B cell (primary cell): Measurements from ENCODE around the gene ITPR1.

ENCODE experiments used
- EZH2 ChIP-seq: IDR thresholded peaks from 2 replicates; pipeline ENCODE4 v1.6.1; 2012; ENCODE audit warnings: borderline replicate concordance, low read depth, mild to moderate bottlenecking, moderate library complexity, low read length; ENCODE audit not compliant: insufficient read depth, poor library complexity, severe bottlenecking
- TF ChIP-seq, protein P1 (sequence below): fragments of 200-600 bp; IDR thresholded peaks from one replicate; pipeline ENCODE4 v1.8.0; 2022; ENCODE audit warnings: antibody characterized with exemption, mild to moderate bottlenecking

- TF ChIP-seq, protein P1, sequence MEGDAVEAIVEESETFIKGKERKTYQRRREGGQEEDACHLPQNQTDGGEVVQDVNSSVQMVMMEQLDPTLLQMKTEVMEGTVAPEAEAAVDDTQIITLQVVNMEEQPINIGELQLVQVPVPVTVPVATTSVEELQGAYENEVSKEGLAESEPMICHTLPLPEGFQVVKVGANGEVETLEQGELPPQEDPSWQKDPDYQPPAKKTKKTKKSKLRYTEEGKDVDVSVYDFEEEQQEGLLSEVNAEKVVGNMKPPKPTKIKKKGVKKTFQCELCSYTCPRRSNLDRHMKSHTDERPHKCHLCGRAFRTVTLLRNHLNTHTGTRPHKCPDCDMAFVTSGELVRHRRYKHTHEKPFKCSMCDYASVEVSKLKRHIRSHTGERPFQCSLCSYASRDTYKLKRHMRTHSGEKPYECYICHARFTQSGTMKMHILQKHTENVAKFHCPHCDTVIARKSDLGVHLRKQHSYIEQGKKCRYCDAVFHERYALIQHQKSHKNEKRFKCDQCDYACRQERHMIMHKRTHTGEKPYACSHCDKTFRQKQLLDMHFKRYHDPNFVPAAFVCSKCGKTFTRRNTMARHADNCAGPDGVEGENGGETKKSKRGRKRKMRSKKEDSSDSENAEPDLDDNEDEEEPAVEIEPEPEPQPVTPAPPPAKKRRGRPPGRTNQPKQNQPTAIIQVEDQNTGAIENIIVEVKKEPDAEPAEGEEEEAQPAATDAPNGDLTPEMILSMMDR: no peak
- TF ChIP-seq EZH2: no peak
Measured at GRCh38 chr3:4780545-4780957, 287.4 kb downstream of the ITPR1 start.
